Dendritic cell treated with granulocyte-macrophage colony-stimulating factor and Interleukin-4, amounts not matched to agents 40 ng/mL and 50 ng/mL, for 4 days (primary cell): Measurements from ENCODE around the gene TFF1.

Experiments used
- H3K27ac Mint-ChIP-seq: one replicate; pipeline ENCODE4 v1.8.0; 2022; ENCODE audit warnings: mild to moderate bottlenecking, mixed read lengths
- H3K27me3 Mint-ChIP-seq: one replicate; pipeline ENCODE4 v1.8.0; 2022; ENCODE audit warnings: mild to moderate bottlenecking, mixed read lengths
- H3K36me3 Mint-ChIP-seq: one replicate; pipeline ENCODE4 v1.8.0; 2022; ENCODE audit warnings: low read depth, mixed read lengths
- H3K4me1 Mint-ChIP-seq: one replicate; pipeline ENCODE4 v1.8.0; 2022; ENCODE audit warnings: low read depth, mixed read lengths
- H3K4me3 Mint-ChIP-seq: one replicate; pipeline ENCODE4 v1.8.0; 2022; ENCODE audit warnings: mild to moderate bottlenecking, moderate library complexity, mixed read lengths
- H3K9me3 Mint-ChIP-seq: one replicate; pipeline ENCODE4 v1.8.0; 2022; ENCODE audit warnings: mixed read lengths
- intact Hi-C: fragments of 100-400 bp; cut with micrococcal nuclease; formaldehyde crosslinking; loops from one replicate; pipeline ENCODE4 v1.15.0; 2022

TFF1 gene

GRCh38 chr21:42343963-42344510 is 22.3 kb downstream of the TFF1 start:
- intact Hi-C loops = no loop called here
- H3K9me3 Mint-ChIP-seq = no peaks in the 10 kb centered on the region
- H3K4me3 Mint-ChIP-seq = no peak overlapping the region
- H3K36me3 Mint-ChIP-seq = no peaks in the 10 kb centered on the region
- no peak overlapping the region for H3K27ac Mint-ChIP-seq
- no peaks in the 10 kb centered on the region for H3K4me1 Mint-ChIP-seq
- H3K27me3 Mint-ChIP-seq = no peaks in the 10 kb centered on the region

GRCh38 chr21:42343556-42343955 is 22.8 kb downstream of the TFF1 start:
- H3K4me3 Mint-ChIP-seq = no peak overlapping the region
- no peaks in the 10 kb centered on the region for H3K36me3 Mint-ChIP-seq
- H3K27ac Mint-ChIP-seq = no peak overlapping the region
- no peaks in the 10 kb centered on the region for H3K27me3 Mint-ChIP-seq
- no peaks in the 10 kb centered on the region for H3K9me3 Mint-ChIP-seq
- intact Hi-C loops = no loop called here
- no peaks in the 10 kb centered on the region for H3K4me1 Mint-ChIP-seq

- no peaks in the 10 kb centered on the region for H3K36me3 Mint-ChIP-seq
- intact Hi-C loops = no loop called here
- no peaks in the 10 kb centered on the region for H3K4me1 Mint-ChIP-seq
- H3K27ac Mint-ChIP-seq = no peak overlapping the region
- no peaks in the 10 kb centered on the region for H3K9me3 Mint-ChIP-seq
- H3K27me3 Mint-ChIP-seq = no peaks in the 10 kb centered on the region
- H3K4me3 Mint-ChIP-seq = no peak overlapping the region
Measured at GRCh38 chr21:42343101-42343500, 23.2 kb downstream of the TFF1 start.

- Mint-ChIP-seq H3K4me3 (no peak overlapping the region), H3K27ac (no peak overlapping the region), H3K36me3 (no peaks in the 10 kb centered on the region), H3K9me3 (no peaks in the 10 kb centered on the region), H3K4me1 (peaks cover 5% of the 10 kb centered on the region), H3K27me3 (peaks cover 6% of the 10 kb centered on the region)
- intact Hi-C loops = no loop called here
Measured at GRCh38 chr21:42341776-42342542, 24.4 kb downstream of the TFF1 start.

GRCh38 chr21:42340187-42341050 is 25.9 kb downstream of the TFF1 start:
- peaks cover 5% of the 10 kb centered on the region for H3K4me1 Mint-ChIP-seq
- intact Hi-C loops = no loop called here
- no peaks in the 10 kb centered on the region for H3K36me3 Mint-ChIP-seq
- no peak overlapping the region for H3K4me3 Mint-ChIP-seq
- H3K9me3 Mint-ChIP-seq = no peaks in the 10 kb centered on the region
- H3K27ac Mint-ChIP-seq = no peak overlapping the region
- peaks cover 12% of the 10 kb centered on the region for H3K27me3 Mint-ChIP-seq

- Mint-ChIP-seq H3K27ac (no peak overlapping the region), H3K36me3 (no peaks in the 10 kb centered on the region), H3K4me3 (no peak overlapping the region), H3K27me3 (peaks cover 12% of the 10 kb centered on the region), H3K9me3 (no peaks in the 10 kb centered on the region), H3K4me1 (peaks cover 5% of the 10 kb centered on the region)
- intact Hi-C loops = loop anchor here (10.0 kb wide), 1 partner anchor 106 kb away; no protein-coding TSS in a partner anchor
Measured at GRCh38 chr21:42338729-42339715, 27.3 kb downstream of the TFF1 start.

GRCh38 chr21:42337830-42338728 is 28.3 kb downstream of the TFF1 start:
- H3K36me3 Mint-ChIP-seq = no peaks in the 10 kb centered on the region
- H3K9me3 Mint-ChIP-seq = no peaks in the 10 kb centered on the region
- intact Hi-C loops = loop anchor here (10.0 kb wide), 1 partner anchor 107 kb away; no protein-coding TSS in a partner anchor
- no peak overlapping the region for H3K27ac Mint-ChIP-seq
- peaks cover 5% of the 10 kb centered on the region for H3K4me1 Mint-ChIP-seq
- no peak overlapping the region for H3K4me3 Mint-ChIP-seq
- peaks cover 15% of the 10 kb centered on the region for H3K27me3 Mint-ChIP-seq

- Mint-ChIP-seq H3K27me3 (peaks cover 19% of the 10 kb centered on the region), H3K9me3 (no peaks in the 10 kb centered on the region), H3K4me3 (no peak overlapping the region), H3K4me1 (peaks cover 5% of the 10 kb centered on the region), H3K36me3 (no peaks in the 10 kb centered on the region), H3K27ac (no peak overlapping the region)
- intact Hi-C loops = loop anchor here (10.0 kb wide), 1 partner anchor 108 kb away; no protein-coding TSS in a partner anchor
Measured at GRCh38 chr21:42337276-42337675, 29.1 kb downstream of the TFF1 start.

- Mint-ChIP-seq H3K4me3 (no peak overlapping the region), H3K4me1 (peaks cover 5% of the 10 kb centered on the region), H3K27me3 (peaks cover 19% of the 10 kb centered on the region), H3K27ac (no peak overlapping the region), H3K9me3 (peaks cover 8% of the 10 kb centered on the region), H3K36me3 (no peaks in the 10 kb centered on the region)
- intact Hi-C loops = loop anchor here (10.0 kb wide), 1 partner anchor 109 kb away; no protein-coding TSS in a partner anchor
Measured at GRCh38 chr21:42336054-42336453, 30.3 kb downstream of the TFF1 start.

GRCh38 chr21:42332557-42333317 is 33.6 kb downstream of the TFF1 start:
- H3K27me3 Mint-ChIP-seq = peaks cover 18% of the 10 kb centered on the region
- no peak overlapping the region for H3K27ac Mint-ChIP-seq
- peaks cover 8% of the 10 kb centered on the region for H3K9me3 Mint-ChIP-seq
- H3K4me1 Mint-ChIP-seq = peaks cover 8% of the 10 kb centered on the region
- H3K4me3 Mint-ChIP-seq = no peak overlapping the region
- H3K36me3 Mint-ChIP-seq = no peaks in the 10 kb centered on the region
- intact Hi-C loops = loop anchor here (10.0 kb wide), 1 partner anchor 112 kb away; no protein-coding TSS in a partner anchor

- Mint-ChIP-seq H3K27me3 (peaks cover 13% of the 10 kb centered on the region), H3K36me3 (no peaks in the 10 kb centered on the region), H3K4me1 (peaks cover 5% of the 10 kb centered on the region), H3K27ac (no peak overlapping the region), H3K4me3 (no peak overlapping the region), H3K9me3 (peaks cover 8% of the 10 kb centered on the region)
- intact Hi-C loops = loop anchor here (10.0 kb wide), 1 partner anchor 113 kb away; no protein-coding TSS in a partner anchor
Measured at GRCh38 chr21:42331660-42332059, 34.7 kb downstream of the TFF1 start.
